ENCODE results near the gene VSTM2B.

DNA sequence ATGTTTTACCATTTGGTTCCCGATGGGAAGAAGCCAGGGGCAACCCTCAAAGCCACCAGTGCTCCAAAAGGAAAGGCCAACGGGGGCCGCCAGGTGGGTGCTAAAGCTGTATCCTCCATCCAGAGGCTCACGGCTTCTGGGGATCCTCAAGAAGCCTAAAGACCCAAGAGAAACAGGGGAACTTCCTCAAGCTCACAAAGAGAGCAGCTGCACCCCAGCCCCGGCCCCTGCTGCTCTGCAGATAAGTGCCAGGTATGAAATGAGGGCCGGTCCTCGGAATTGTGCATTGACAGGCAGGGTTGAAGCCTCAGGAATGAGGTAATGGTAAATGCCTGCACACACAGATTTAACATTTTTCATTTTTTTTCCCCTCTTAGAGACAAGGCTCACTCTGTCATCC, 72.2 kb downstream of the VSTM2B start:
- TF ChIP-seq, protein P1, sequence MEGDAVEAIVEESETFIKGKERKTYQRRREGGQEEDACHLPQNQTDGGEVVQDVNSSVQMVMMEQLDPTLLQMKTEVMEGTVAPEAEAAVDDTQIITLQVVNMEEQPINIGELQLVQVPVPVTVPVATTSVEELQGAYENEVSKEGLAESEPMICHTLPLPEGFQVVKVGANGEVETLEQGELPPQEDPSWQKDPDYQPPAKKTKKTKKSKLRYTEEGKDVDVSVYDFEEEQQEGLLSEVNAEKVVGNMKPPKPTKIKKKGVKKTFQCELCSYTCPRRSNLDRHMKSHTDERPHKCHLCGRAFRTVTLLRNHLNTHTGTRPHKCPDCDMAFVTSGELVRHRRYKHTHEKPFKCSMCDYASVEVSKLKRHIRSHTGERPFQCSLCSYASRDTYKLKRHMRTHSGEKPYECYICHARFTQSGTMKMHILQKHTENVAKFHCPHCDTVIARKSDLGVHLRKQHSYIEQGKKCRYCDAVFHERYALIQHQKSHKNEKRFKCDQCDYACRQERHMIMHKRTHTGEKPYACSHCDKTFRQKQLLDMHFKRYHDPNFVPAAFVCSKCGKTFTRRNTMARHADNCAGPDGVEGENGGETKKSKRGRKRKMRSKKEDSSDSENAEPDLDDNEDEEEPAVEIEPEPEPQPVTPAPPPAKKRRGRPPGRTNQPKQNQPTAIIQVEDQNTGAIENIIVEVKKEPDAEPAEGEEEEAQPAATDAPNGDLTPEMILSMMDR (IDR thresholded peaks at IDR 0.05; ENCODE audit: low read depth, low read length), result no peak
- no peak for TF ChIP-seq EZH2phosphoT487 (IDR thresholded peaks at IDR 0.05; ENCODE audit: low read depth)
